ENCODE data around the gene BNC2.

BNC2 gene

DNA sequence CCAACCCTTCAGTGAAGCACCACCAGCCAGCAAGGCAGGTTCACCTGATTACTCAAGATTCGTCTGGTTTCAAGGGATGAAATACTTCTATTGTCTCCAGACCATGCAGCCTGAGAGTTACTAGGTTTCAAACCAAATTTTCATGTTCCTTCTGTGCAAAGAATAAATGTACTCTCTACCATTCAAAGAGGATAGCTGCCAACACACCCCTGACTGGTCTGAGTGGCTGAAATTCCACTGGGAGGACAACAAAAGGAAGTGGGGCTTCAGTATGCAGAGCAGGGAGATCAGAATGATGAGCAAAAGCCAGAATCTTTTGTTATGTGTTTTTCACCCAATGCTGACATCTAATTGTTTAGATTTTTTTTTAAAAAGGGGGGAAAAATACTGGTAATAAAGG is 356.3 kb downstream of the BNC2 start:
- TF ChIP-seq EZH2phosphoT487 (IDR thresholded peaks at IDR 0.05; ENCODE audit: low read length) = no peak
- no peak for TF ChIP-seq CTCF (IDR thresholded peaks at IDR 0.05; ENCODE audit: low read length)
- TF ChIP-seq EZH2 (optimal IDR thresholded peaks at IDR 0.05; ENCODE audit: low read depth, low read length) = no peak
- no peaks in the 10 kb centered on the region for H3K4me1 ChIP-seq (ENCODE audit: low read length)
- no peak overlapping the region for H3K9ac ChIP-seq (ENCODE audit: low read length)
- no peak overlapping the region for H3K4me2 ChIP-seq (ENCODE audit: low read depth, low read length)
- no peaks in the 10 kb centered on the region for H4K20me1 ChIP-seq (ENCODE audit: insufficient read depth, low read length)
- H3K4me3 ChIP-seq (ENCODE audit: low read length) = no peak overlapping the region
- H3K9me2 ChIP-seq (replicated peaks; ENCODE audit: insufficient read depth, low read length) = no peaks in the 10 kb centered on the region
- no peak overlapping the region for H2AFZ ChIP-seq (ENCODE audit: low read length)
- DNase-seq = no peak
- no peaks in the 10 kb centered on the region for H3K9me3 ChIP-seq (replicated peaks; ENCODE audit: insufficient read depth, low read length)
- H3K36me3 ChIP-seq (replicated peaks; ENCODE audit: insufficient read depth, low read length) = no peaks in the 10 kb centered on the region
- H3K27ac ChIP-seq (ENCODE audit: low read length) = no peak overlapping the region
- no peaks in the 10 kb centered on the region for H3K79me2 ChIP-seq (ENCODE audit: low read length)
- no peaks in the 10 kb centered on the region for H3K27me3 ChIP-seq (replicated peaks; ENCODE audit: insufficient read depth, low read length)
- H3F3A ChIP-seq (ENCODE audit: insufficient read depth, low read length) = no peaks in the 10 kb centered on the region

- Histone ChIP-seq H3K4me1 (ENCODE audit: low read length) (no peaks in the 10 kb centered on the region), H3K27me3 (replicated peaks; ENCODE audit: insufficient read depth, low read length) (no peaks in the 10 kb centered on the region), H4K20me1 (ENCODE audit: insufficient read depth, low read length) (no peaks in the 10 kb centered on the region), H3K4me2 (ENCODE audit: low read depth, low read length) (no peak overlapping the region), H3F3A (ENCODE audit: insufficient read depth, low read length) (no peaks in the 10 kb centered on the region), H3K9ac (ENCODE audit: low read length) (no peak overlapping the region), H3K27ac (ENCODE audit: low read length) (no peak overlapping the region), H2AFZ (ENCODE audit: low read length) (no peak overlapping the region), H3K79me2 (ENCODE audit: low read length) (no peaks in the 10 kb centered on the region), H3K4me3 (ENCODE audit: low read length) (no peak overlapping the region), H3K9me2 (replicated peaks; ENCODE audit: insufficient read depth, low read length) (no peaks in the 10 kb centered on the region), H3K9me3 (replicated peaks; ENCODE audit: insufficient read depth, low read length) (no peaks in the 10 kb centered on the region), H3K36me3 (replicated peaks; ENCODE audit: insufficient read depth, low read length) (no peaks in the 10 kb centered on the region)
- no peak for DNase-seq
- no peak for TF ChIP-seq CTCF (IDR thresholded peaks at IDR 0.05; ENCODE audit: low read length)
- no peak for TF ChIP-seq EZH2phosphoT487 (IDR thresholded peaks at IDR 0.05; ENCODE audit: low read length)
- no peak for TF ChIP-seq EZH2 (optimal IDR thresholded peaks at IDR 0.05; ENCODE audit: low read depth, low read length)
These were observed 358.2 kb downstream of the BNC2 start for GRCh38 chr9:16512281-16512680.

DNA sequence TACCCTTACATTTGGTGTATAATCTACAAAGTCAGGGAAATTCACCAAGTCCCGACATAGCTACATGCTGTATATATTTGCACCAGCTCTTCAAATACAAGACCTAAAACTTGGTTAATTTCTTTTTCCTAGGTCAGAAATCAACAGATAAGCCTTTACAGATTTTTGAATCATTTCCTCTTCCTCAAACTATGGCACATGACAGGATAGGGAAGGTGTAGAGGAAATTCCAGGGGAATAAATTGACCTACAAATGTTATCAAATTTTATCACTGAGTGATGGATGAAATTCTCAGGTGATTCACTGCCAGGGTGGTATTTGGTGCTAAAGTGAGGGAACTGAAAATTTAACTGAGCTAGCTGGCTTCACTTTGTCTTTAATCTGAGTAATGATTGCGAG is 360.0 kb downstream of the BNC2 start:
- Histone ChIP-seq H3K4me1 (ENCODE audit: low read length) (no peaks in the 10 kb centered on the region), H3K27me3 (replicated peaks; ENCODE audit: insufficient read depth, low read length) (no peaks in the 10 kb centered on the region), H4K20me1 (ENCODE audit: insufficient read depth, low read length) (no peaks in the 10 kb centered on the region), H3K27ac (ENCODE audit: low read length) (no peak overlapping the region), H2AFZ (ENCODE audit: low read length) (no peak overlapping the region), H3K9ac (ENCODE audit: low read length) (no peak overlapping the region), H3K79me2 (ENCODE audit: low read length) (no peaks in the 10 kb centered on the region), H3K9me3 (replicated peaks; ENCODE audit: insufficient read depth, low read length) (no peaks in the 10 kb centered on the region), H3F3A (ENCODE audit: insufficient read depth, low read length) (no peaks in the 10 kb centered on the region), H3K9me2 (replicated peaks; ENCODE audit: insufficient read depth, low read length) (no peaks in the 10 kb centered on the region), H3K4me2 (ENCODE audit: low read depth, low read length) (no peak overlapping the region), H3K4me3 (ENCODE audit: low read length) (no peak overlapping the region), H3K36me3 (replicated peaks; ENCODE audit: insufficient read depth, low read length) (no peaks in the 10 kb centered on the region)
- TF ChIP-seq EZH2 (optimal IDR thresholded peaks at IDR 0.05; ENCODE audit: low read depth, low read length) = no peak
- TF ChIP-seq EZH2phosphoT487 (IDR thresholded peaks at IDR 0.05; ENCODE audit: low read length) = no peak
- no peak for TF ChIP-seq CTCF (IDR thresholded peaks at IDR 0.05; ENCODE audit: low read length)
- no peak for DNase-seq

All from MM.1S (cell line).